Kasumi-1 (cell line): Measurements from ENCODE around the gene DYNC1LI2.

Experiments
- DNase-seq, 2 experiments: peaks; one replicate each; lab custom pipeline; 2025; lab: John Stamatoyannopoulos, UW

The DYNC1LI2 gene

DNA sequence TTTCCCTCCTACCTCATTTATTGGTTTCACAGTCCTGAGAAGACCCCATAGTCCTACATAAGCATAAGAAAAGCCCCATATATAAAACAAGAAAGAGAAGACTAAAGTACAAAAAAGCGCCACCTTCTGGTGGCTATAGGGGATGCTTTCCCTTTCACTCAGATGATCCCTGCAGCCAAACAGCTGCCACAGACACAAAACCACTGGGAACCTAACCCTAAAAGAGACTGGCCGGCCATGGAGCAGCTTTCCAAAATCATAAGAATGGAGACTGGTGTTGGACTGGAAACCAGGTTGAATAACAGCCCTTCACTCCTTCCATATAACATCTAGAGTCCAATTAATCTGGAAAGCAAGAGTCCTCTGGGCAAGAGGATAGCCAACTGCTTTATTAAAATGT lies 11.4 kb downstream of the DYNC1LI2 start:
- peak; percentile 60 to 76 for DNase-seq

DNA sequence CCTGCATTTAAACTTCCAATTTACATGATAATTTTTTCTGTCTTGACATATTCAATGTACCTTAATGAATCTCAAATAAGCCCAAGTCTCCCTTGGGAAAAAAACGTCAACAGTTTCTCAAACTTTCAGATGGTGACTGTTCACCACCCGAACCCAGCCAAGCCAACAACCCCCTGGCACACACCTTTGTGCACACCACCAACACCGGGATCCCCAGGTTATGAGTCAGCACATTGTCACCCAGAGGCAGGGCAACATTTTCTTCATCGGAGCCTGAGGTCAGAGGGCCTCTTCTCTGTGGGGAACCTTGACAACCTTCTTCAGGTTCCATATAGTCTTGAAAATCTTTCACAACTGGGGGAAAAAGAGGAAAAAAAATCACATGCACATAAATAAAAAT lies 15.5 kb downstream of the DYNC1LI2 start:
- DNase-seq, result no peak

GRCh38 chr16:66731101-66731500 lies 20.3 kb downstream of the DYNC1LI2 start:
- DNase-seq, result no peak

DNA sequence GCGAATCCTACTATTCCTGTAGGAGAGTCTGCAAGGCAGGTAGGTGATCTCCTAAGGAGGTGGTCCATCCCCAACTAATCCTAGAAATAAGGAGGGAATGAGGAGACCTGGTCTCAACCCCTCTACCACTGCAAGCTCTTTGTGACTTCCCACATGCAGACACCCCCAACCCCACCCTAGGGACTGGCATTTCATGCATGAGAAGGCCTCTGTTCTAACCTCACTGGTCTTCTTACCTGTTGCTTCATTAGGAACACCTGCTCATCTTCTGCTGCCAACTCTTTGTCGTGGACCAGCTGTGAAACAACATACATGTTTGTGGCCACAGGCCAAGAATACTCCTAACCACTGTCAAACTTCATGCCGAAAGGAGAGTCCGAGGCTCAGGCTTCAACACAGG lies 22.6 kb downstream of the DYNC1LI2 start:
- DNase-seq, result no peak

DNA sequence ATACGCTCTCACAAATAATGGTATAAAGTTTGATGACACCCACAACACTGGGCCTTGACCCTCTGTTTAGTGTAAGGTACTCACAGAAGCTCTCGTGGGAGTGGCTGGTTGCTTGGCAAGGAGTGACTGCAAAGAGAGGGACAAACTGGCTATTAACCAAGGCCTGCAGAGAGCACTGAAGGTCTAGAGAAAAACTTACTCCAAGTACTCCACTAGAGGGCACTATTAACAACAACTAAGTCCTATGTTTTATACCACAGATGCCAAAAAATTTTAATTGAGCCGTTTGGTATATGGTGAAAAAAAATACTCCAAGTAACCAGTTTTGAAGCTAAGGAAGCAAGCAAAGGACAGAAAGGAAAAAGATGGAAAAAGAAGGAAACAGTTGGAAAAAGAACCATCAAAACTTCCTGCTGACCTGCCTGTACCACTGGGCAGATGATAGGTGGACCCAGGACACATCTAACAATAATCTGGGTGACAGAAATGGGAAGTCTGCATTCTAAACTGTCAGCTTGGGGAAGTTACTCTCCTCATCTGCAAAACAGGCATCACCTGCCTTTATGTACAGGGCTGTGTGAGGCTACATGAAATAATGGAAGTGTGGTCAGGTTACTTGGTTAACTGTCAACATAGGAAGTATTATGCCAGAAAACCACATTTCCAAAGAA lies 23.2 kb downstream of the DYNC1LI2 start:
- peak; percentile 81 to 90 for DNase-seq

GRCh38 chr16:66720766-66721165 lies 30.6 kb downstream of the DYNC1LI2 start:
- DNase-seq, result no peak

DNA sequence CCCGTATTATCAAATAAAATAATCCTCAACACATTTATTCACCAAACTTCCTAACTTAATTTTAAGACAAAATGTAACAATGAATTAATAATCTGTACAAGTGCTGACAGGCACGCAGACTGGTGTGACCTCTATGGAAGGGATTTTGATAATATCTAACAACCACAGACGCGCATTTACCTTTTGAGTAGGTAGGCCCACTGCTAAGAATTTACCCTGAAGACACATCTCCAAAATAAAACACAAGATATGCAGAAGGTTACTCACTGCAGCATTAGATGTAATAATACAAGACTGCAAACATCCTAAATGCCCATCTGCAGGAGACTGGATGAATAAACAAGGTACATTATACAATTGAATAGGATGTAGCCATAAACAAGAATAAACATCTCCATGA lies 32.2 kb downstream of the DYNC1LI2 start:
- DNase-seq, result no peak

DNA sequence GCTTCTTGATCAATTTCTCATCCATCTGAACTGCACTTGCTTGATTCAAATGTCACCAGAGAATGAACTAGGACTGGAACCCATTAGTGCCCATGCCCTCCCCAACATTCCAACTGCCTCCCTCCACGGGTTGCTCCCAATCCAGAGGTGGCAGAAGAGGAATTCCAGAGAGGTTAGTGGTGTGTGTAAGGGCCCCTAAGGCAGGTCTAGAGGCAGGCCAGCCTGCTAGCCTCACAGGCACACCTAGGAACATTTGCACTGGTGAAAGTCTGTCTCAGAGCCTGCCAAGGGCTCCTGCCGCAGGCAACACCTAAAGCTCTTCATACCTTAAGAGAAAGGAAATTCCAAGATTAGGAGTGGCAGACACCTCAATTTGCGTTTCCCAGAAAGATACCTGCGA lies 33.6 kb downstream of the DYNC1LI2 start:
- no peak for DNase-seq

DNA sequence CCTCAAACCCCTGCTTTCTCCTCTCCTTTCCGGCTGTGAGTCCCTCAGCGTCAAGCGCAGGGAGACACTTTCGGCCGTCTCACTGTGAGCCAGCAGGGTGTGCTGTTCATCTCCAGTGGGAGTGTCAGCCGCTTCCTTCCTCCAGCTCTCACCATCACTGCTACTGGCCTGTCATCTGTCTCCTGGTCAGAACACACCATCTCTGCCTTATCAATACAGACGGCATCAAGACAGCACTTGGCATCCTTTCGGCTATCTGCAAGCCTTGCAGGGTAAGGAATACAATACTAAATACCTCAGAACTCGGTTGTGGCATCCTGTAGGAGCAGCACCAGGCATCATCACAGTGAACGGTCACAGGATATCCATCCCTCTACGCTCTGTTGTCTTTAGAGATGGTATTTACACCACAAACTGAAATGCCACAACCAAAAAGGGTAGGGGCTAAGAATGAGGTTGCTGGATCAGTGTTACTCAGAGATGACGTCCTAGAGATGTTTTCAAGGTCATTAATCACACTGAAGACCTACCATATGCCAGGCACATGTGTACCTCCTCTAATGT lies 34.2 kb downstream of the DYNC1LI2 start:
- peak; percentile 76 to 79 for DNase-seq

- no peak for DNase-seq
These were observed 36.6 kb downstream of the DYNC1LI2 start for GRCh38 chr16:66714654-66715307.

- DNase-seq, result no peak
These were observed 37.3 kb downstream of the DYNC1LI2 start for GRCh38 chr16:66714062-66714461.

- DNase-seq, result no peak
These were observed 38.3 kb downstream of the DYNC1LI2 start for GRCh38 chr16:66713076-66713475.

DNA sequence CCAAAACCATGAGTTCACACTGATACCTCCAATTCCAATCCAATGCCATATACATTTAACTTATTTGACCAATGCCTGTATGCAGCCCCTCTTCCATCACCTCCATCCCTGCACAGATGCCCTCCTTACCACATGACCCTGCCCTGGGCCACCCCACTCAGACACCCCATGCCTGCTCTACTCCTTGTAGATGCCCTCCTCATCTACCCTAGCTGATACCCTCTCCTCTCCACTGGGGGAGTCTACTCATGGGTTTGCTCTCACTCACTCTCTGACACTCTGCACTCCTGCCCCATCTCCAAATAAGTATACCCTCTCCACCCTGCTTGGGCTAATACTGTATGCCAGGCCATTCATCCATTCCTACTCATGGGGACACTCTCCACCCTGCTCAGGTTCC lies 38.9 kb downstream of the DYNC1LI2 start:
- no peak for DNase-seq

DNA sequence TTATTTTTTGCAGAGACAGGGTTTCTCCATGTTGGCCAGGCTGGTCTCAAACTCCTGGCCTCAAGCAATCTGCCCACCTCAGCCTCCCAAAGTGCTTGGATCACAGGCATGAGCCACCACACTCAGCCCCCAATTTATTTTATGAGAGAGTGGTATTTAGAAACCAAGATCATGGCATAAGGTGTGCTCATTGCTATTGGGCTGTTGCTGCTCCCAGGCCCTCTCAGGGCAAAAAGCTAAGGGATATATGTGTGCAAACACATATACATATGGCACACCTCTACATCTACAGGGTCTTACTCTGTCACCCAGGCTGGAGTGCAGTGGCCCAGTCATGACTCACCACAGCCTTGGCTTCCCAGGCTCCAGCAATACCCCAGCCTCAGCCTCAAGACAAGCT lies 39.8 kb downstream of the DYNC1LI2 start:
- DNase-seq, result no peak

DNA sequence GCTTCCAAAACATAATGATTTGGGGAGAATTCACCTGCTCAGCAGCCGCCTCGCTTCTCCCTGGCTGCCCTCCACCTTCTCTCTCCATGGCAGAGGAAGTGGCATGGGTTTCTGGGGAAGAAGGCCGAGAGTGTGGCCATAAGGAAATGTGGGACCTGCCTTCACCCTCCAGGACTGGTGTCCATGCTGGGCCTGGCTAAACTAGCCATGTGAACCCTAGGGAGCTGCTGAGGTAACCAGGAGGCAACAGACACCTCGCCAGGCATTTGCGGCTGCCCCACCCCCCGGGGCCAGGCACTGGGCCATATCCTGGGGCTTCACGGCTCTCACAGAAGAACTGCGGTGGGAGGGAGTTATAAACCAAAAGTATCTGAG lies 44.9 kb downstream of the DYNC1LI2 start:
- no peak for DNase-seq

GRCh38 chr16:66705790-66706505 lies 45.5 kb downstream of the DYNC1LI2 start:
- no peak for DNase-seq

DNA sequence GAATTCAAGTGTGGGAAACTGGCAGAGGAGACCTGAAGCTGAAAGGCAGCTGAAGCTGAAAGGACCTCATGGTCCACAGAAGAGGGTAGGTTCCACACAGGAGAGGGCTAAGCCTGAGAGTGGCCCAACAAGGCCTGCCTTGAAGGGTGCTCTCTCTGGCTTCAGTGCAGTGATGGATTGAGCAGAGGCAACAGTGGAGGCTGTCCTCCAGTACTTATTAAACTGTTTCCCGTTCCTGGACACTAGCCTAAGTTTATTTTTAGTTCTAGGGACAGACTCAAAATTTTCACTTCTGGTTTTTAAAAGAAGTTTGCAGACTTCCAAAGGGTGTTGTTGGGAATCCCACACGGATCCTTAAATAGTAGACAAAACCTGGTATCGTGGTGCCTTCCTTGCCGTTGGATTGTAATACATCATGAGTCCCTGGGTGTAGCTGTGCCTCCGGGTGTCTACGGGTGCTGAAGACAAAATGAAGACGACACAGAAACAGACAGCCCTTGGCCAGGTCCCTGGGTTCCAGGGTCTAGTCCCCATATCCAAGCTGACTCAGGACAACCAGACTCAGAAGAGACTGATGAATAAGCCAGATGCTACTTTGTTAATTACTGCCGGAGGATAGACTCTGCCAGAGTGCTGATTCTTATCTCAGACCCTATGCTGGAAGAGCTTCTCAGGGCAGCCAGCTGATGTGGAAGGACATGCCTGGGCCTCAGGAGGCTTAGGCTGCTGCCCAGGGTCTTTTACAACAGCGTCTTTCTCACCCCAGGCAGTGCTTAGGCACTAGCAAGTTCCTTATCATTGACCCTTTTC lies 47.8 kb downstream of the DYNC1LI2 start:
- DNase-seq, result no peak

DNA sequence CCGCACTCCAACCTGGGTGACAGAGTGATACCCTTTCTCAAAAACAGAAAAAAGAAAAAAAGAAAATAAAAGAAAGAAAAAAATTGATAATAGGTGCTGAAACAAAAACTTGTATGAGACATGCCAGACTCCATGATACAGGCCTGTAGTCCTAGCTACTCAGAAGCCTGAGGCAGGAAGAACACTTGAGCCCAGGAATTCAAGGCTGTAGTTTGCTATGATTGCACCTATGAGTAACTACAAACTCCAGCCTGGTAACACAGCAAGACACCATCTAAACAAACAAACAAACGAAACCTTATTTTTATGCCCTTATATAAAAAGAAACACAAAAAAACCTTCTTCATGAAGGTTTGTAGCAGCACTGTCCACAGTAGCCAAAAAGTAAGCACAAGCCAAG lies 49.9 kb downstream of the DYNC1LI2 start:
- DNase-seq, result no peak

DNA sequence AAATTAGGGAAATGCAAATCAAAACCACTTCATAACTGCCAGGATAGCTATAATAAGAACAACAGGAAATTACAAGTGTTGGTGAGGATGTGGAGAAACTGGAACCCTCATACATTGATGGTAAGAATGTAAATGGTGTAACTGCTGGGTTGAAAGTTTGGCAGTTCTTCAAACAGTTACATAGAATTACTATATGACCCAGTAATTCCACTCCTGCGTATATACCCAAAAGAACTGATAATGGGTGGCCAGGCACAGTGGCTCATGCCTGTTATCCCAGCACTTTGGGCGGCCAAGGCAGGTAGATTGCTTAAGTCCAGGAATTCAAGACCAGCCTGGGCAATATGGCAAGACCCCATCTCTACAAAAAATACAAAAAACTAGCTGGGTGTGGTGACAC lies 50.4 kb downstream of the DYNC1LI2 start:
- DNase-seq, result peak in 1 of 2 experiments; percentile 21

- no peak for DNase-seq
These were observed 51.5 kb downstream of the DYNC1LI2 start for GRCh38 chr16:66699898-66700297.

DNA sequence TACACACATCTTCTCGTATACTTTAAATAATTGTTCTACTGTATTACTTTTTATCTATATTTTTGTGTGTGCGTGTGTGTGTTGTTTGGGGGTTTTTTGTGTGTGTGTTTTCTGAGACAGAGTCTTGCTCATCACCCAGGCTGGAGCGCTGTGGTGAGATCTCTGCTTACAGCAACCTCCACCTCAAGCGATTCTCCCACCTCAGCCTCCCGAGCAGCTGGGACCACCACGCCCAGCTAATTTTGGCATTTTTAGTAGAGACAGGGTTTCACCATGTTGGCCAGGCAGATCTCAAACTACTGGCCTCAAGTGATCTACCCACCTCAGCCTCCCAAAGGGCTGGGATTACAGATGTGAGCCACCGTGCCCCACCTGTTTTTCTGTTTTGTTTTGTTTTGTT lies 53.4 kb downstream of the DYNC1LI2 start:
- no peak for DNase-seq
